Stimulated activated naive CD4-positive, alpha-beta T cell treated with Interleukin-2 at 50 U/mL for 16 hours (primary cell): ENCODE results near the gene NEK4.
"Not testable (repeated sequence)": the region's sequence is repeated elsewhere in the genome, so short reads cannot be mapped to it uniquely, and the experiment has no call there.

Source experiments
- DNase-seq: peaks from one replicate; lab custom pipeline; 2025; lab: John Stamatoyannopoulos, UW

Gene NEK4

GRCh38 chr3:52696830-52697631 is 73.7 kb downstream of the NEK4 start:
- DNase-seq = no peak

GRCh38 chr3:52695798-52696671 is 74.7 kb downstream of the NEK4 start:
- no peak for DNase-seq

- DNase-seq = no peak
Measured at GRCh38 chr3:52694528-52695189, 76.1 kb downstream of the NEK4 start.

DNA sequence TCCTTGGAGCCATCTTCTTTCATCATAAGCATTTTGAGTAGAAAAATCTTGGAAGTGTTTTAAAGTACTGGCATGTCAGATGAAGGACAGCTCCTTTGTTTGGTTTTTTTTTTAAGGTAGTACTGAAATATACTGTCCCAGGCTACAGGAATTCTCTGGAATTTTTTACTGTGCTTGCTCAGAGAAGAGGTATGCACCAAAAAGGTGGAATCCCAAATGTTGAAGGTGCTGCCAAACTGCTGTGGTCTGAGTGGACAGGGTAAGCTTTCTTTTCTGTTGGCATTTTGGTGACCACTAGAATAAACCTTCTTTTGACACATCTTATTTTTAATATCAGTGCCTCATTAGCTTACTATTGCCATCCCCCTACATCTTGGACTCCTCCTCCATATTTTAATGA is 77.7 kb downstream of the NEK4 start:
- DNase-seq = no peak

GRCh38 chr3:52690560-52690959 is 80.2 kb downstream of the NEK4 start:
- no peak for DNase-seq

DNA sequence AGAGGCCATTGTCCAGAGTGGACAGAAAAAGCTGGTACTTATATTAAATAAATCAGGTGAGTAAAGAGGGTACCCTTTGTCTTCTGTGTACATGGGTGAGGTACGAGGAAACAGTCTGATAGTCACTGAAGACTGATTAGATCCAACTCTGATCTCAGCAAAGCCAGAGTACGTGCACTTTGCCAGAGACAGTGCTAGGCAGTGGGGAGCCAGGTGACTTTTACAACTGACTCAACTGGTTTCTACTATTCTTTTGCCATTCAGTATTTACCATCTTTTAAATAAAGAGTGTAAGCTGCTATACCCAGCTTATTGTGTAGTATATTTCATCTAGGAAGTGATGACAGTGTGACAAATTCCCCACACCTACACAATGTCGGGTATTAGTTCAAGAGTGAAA is 81.6 kb downstream of the NEK4 start:
- no peak for DNase-seq

DNA sequence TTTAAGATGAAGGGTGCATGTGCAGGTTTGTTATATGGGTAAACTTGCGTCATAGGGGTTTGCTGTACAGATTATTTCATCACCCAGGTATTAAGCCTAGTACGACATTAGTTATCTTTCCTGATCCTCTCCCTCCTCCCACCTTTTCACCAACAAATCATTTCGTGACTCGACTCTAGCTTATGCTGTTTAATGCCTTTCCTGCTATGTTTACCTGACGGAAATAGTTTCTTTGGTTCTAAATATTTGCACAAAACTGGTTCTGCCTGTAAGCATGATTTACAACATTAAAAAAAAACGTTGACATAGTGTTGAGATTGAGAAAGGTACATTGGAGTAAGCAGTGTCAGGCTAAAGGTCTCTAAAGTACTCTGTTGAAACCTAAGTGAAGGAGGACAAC is 82.5 kb downstream of the NEK4 start:
- DNase-seq = no peak

- peak; percentile 93 for DNase-seq
Measured at GRCh38 chr3:52685709-52686691, 84.7 kb downstream of the NEK4 start, which contains the start of the genes GNL3 and PBRM1. Gene GNL3, plus strand, starts transcription at chr3:52686032. Its CDS starts 61 bp downstream, at chr3:52686093. Gene PBRM1, minus strand, starts transcription at chr3:52685913.

- peak; percentile 79 for DNase-seq
Measured at GRCh38 chr3:52685285-52685708, 85.4 kb downstream of the NEK4 start.

DNA sequence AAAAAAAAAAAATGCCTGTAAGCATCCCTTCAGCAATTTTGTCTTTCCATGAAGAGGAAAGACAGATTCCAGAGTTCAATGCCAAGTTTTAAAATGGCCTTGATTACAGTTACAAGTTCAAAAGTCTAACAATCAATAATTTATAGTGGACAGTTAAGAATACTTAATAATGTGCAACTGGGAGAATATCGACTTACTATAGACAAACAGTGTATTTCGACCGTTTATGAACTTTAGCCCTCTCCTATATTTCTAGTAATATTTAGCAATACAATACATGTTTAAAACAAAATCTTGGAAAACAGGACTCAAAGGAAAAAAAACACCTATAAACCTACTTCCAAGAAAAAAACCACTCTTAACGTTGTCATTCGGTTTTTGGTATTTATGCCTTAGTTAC is 86.6 kb downstream of the NEK4 start:
- DNase-seq = no peak

- no peak for DNase-seq
Measured at GRCh38 chr3:52683611-52684010, 87.1 kb downstream of the NEK4 start.

DNA sequence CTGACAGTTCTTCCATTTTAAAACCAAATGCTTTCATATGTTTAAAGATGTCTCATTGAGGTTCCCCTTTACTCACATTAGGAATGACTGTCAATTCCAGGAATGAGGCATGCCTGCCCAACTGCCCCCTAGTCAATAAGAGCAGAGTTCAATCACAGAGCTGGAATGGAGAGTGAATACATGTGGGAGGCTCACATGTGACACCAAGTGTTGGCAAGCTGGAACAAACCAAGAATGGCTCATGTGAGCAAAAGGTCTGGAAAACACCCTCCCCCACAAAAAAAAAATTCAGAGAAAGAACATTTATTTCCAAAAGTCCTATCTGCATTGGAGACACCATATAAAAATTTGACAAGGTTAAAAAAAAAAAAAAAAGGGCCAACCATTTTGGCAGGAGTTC is 88.7 kb downstream of the NEK4 start:
- peak; percentile 34 for DNase-seq

GRCh38 chr3:52681596-52681995 is 89.1 kb downstream of the NEK4 start:
- DNase-seq = no peak

DNA sequence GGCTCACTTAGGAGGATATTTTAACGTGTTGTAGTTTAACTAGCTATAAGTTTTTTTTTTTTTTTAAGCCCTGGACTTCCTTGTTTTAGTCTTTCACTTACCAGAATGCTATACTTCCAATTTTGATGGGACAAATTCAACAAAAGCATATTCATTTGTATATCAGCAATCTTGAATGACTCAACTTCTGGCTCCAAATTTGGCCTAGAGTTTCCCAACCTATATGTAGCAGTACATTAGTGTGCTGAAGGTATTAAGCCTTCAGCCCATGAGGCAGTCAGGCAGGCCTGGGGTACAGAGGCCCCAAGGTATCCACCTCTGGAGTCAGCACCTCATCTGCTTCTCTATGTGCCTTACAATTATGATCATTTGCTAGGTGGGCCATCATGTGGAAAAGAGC is 90.9 kb downstream of the NEK4 start:
- no peak for DNase-seq

DNA sequence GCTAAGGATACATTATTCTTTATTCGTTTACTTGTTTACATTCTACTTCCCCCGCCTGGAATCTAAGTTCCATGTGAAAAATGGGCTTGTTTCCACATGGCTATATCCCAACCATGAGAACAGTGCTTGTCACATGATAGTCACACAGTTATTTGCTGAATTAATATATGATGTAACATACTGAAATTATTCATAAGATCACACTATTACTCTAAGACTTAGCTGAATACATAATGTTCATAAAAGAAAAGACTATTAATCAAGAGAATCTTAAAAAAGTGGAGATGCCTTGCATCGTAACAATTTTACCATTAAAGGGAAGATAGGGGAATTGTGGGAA is 91.6 kb downstream of the NEK4 start:
- no peak for DNase-seq

- DNase-seq = no peak
Measured at GRCh38 chr3:52678265-52679198, 92.2 kb downstream of the NEK4 start.

- DNase-seq = not testable (repeated sequence)
Measured at GRCh38 chr3:52676201-52676600, 94.5 kb downstream of the NEK4 start.

GRCh38 chr3:52671676-52672075 is 99.1 kb downstream of the NEK4 start:
- DNase-seq = no peak

GRCh38 chr3:52670621-52671521 is 99.9 kb downstream of the NEK4 start:
- DNase-seq = peak; percentile 42
